Tibial nerve (tissue), 4 donors: ENCODE results near the gene LAMB4. TPM values are rescaled to one million over a fixed set of nuclear protein-coding genes. Genes with fewer than 3 reads are reported as not detected.
A peak's percentile ranks its signal among the peaks of the same experiment; 100 is the strongest.

Experiments
- DNase-seq, 2 donors: peaks; one replicate each; pipeline ENCODE4 v3.0.0-alpha.2; 2019; ENCODE audit warnings: low spot score in 2 of 2
- H3K27ac ChIP-seq, 4 donors: fragments of 200-600 bp; sonication (generic) in 3 of 4; one replicate each; pipeline ENCODE4 v1.5.1; 2017 to 2019; ENCODE audit warnings: mild to moderate bottlenecking in 1 of 4
- H3K27me3 ChIP-seq, 2 donors: fragments of 200-600 bp; sonication (generic) in 1 of 2; one replicate each; pipeline versions ENCODE4 v1.5.1 to v1.6.0; 2017 to 2019
- H3K36me3 ChIP-seq, 3 donors: fragments of 200-600 bp; sonication (generic); one replicate each; pipeline ENCODE4 v1.5.1; 2018 to 2019
- H3K4me1 ChIP-seq, 4 donors: fragments of 200-600 bp; sonication (generic) in 3 of 4; one replicate each; pipeline ENCODE4 v1.5.1; 2017 to 2019
- H3K4me3 ChIP-seq, 4 donors: fragments of 200-600 bp; sonication (generic) in 3 of 4; one replicate each; pipeline ENCODE4 v1.5.1; 2017 to 2019; ENCODE audit warnings: mild to moderate bottlenecking in 1 of 4, moderate library complexity in 1 of 4
- H3K9me3 ChIP-seq, 4 donors: fragments of 200-600 bp; sonication (generic) in 3 of 4; one replicate each; pipeline ENCODE4 v1.5.1; 2017 to 2019
- CTCF ChIP-seq, 5 experiments: fragments of 200-600 bp in 3 of 5; fragments of 450-650 bp in 2 of 5; sonication (generic) in 3 of 5; IDR thresholded peaks; one replicate each; pipeline ENCODE4 v1.5.1; 2016 to 2019; ENCODE audit warnings: antibody characterized with exemption in 5 of 5, mild to moderate bottlenecking in 3 of 5, moderate library complexity in 2 of 5
- EP300 ChIP-seq, 2 donors: sonication (generic); formaldehyde crosslinking; IDR thresholded peaks; one replicate each; pipeline ENCODE4 v1.6.1; 2017; ENCODE audit warnings: antibody characterized with exemption in 2 of 2, mild to moderate bottlenecking in 1 of 2
- POLR2A ChIP-seq, 2 donors: fragments of 450-650 bp; IDR thresholded peaks; one replicate each; pipeline ENCODE4 v1.6.1; 2017; ENCODE audit warnings: antibody characterized with exemption in 2 of 2, mild to moderate bottlenecking in 2 of 2, moderate library complexity in 2 of 2
- WGBS, 2 donors: methylation state at CpG; one replicate each; pipeline ENCODE4 v1.1.5; 2018; 5-methylcytosine and 5-hydroxymethylcytosine counted together
- total RNA-seq, 4 donors: library from RNA; depleted of rRNA; stranded (reverse); fragments of >200 nt; gene quantifications; one replicate each; pipeline ENCODE4 v1.1.0, GENCODE V29; 2016

Gene LAMB4
- total RNA-seq, 4 donors from 2014 or later = 0.22 to 1.2 (median 0.42) TPM; not detected in 1

GRCh38 chr7:108096996-108097395, 33.2 kb downstream of the LAMB4 start:
- TF ChIP-seq CTCF (IDR thresholded peaks at IDR 0.05) (no peak), POLR2A (IDR thresholded peaks at IDR 0.05) (no peak)
- DNase-seq = no peak
- WGBS, 2 donors = 67 to 73% methylated on average over 4 of the region's 4 CpGs
- Histone ChIP-seq H3K27ac (no peak overlapping the region), H3K27me3 (no peaks in the 10 kb centered on the region), H3K36me3 (no peaks in the 10 kb centered on the region), H3K9me3 (no peaks in the 10 kb centered on the region), H3K4me3 (no peak overlapping the region), H3K4me1 (peaks cover 0 to 34% (median 22%) of the 10 kb centered on the region in 4 donors)

DNA sequence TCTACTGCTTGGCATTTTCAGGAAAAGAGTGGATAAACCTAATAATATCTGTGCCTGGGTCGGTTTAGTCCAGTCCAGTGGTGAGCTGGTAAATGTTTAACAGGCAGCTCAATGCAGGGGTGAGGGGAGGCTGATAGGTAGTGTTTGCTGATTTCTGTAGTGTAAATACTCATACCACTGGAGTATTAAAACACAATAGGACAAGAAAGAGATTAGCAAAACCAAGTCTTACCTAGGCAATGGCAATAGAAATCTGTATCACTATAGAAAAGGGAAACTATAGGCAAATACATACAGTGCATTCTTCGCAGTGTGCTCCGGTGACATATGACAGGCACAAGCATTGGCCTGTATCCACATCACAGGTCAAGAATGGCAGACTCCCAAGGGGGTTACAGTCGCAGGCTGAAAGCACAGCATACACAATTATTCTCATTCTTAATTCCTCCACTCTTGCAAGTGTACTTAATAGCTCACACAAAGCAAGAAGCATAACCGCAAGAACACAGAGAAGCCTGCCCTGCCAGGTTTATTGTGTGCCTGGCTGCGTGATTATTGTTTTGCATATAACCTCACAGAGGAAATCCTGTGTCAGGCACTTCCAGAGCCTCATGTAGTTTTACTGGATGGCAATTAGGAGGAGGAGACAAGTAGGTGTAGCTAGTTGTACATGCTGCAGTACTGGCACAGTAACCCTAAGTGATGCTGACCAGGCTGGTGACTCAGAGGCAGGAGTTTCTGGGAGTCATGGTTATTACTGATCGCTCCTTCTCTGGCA, 35.0 kb downstream of the LAMB4 start:
- no peaks in the 10 kb centered on the region for H3K36me3 ChIP-seq
- TF ChIP-seq EP300 (IDR thresholded peaks at IDR 0.05) (peak in 1 of 2 donors; percentile 9), CTCF (IDR thresholded peaks at IDR 0.05) (no peak)
- peak overlapping the region in 3 of 4 donors; percentile 32 to 79 (median 59) for H3K27ac ChIP-seq
- WGBS, 2 donors = 24 to 36% methylated on average over 7 of the region's 7 CpGs
- H3K4me3 ChIP-seq = no peak overlapping the region
- peak in 1 of 2 donors; percentile 20 for DNase-seq
- H3K27me3 ChIP-seq = no peaks in the 10 kb centered on the region
- peaks cover 0 to 34% (median 22%) of the 10 kb centered on the region in 4 donors for H3K4me1 ChIP-seq
- no peaks in the 10 kb centered on the region for H3K9me3 ChIP-seq

GRCh38 chr7:108094346-108094745, 35.8 kb downstream of the LAMB4 start:
- WGBS, 2 donors = 6 to 16% methylated on average over 1 of the region's 1 CpG
- peak overlapping the region in 2 of 4 donors; percentile 59 to 79 for H3K27ac ChIP-seq
- TF ChIP-seq POLR2A (IDR thresholded peaks at IDR 0.05) (no peak), EP300 (IDR thresholded peaks at IDR 0.05) (no peak), CTCF (IDR thresholded peaks at IDR 0.05) (no peak)

DNA sequence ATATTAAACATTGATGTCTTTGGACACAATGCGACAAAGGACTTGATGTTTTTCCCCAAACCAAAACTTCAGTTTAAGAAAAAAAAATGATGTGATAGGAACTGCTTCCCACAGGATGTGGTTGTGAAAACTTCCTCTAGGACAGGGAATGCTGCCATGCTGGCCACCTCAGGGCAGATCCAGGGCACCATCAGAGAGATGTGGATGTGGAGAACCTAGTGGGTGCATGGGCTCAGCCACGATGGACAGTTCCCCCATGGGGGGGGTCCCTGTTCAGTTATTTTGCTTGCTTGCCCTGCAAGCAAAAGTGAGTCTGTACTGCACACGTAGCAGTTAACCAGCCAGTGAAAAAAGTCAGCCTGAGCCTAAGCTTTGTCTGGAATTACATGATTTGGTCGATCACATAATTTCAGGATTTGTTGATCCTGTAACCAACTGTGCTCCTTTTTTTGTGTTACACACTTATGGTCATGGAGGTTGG, 36.3 kb downstream of the LAMB4 start:
- DNase-seq = no peak
- Histone ChIP-seq H3K4me1 (peaks cover 0 to 31% (median 22%) of the 10 kb centered on the region in 4 donors), H3K27ac (peak overlapping the region in 2 of 4 donors; percentile 4 to 79), H3K36me3 (no peaks in the 10 kb centered on the region), H3K27me3 (no peaks in the 10 kb centered on the region), H3K4me3 (no peak overlapping the region), H3K9me3 (no peaks in the 10 kb centered on the region)
- WGBS, 2 donors = 34% methylated on average over 4 of the region's 4 CpGs
- TF ChIP-seq CTCF (IDR thresholded peaks at IDR 0.05) = no peak
- TF ChIP-seq POLR2A (IDR thresholded peaks at IDR 0.05) = no peak
- TF ChIP-seq EP300 (IDR thresholded peaks at IDR 0.05) = no peak

More at GRCh38 chr7:108094346-108094745, 35.8 kb downstream of the LAMB4 start:
- Histone ChIP-seq H3K27me3 (no peaks in the 10 kb centered on the region), H3K4me1 (peaks cover 0 to 32% (median 22%) of the 10 kb centered on the region in 4 donors), H3K36me3 (no peaks in the 10 kb centered on the region), H3K4me3 (no peak overlapping the region), H3K9me3 (no peaks in the 10 kb centered on the region)
- DNase-seq = no peak

DNA sequence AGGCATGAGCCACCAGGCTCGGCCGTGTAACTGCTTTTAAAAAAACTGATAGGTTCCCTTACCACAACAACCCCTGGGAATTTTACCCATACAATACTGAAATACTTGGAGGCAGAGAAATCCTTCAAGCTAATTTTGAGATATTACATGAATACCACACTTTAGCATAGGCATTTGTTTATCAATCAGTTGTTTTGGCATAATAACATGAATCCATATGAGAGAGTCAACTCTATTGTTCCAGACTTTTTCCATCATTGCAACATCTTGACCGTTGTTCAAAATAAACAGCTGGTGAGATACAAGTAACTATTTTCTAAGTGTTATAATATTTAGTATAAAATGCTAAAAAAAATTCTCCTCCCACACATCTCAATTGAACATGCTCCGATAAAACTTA, 36.8 kb downstream of the LAMB4 start:
- TF ChIP-seq EP300 (IDR thresholded peaks at IDR 0.05) (no peak), POLR2A (IDR thresholded peaks at IDR 0.05) (no peak), CTCF (IDR thresholded peaks at IDR 0.05) (no peak)
- Histone ChIP-seq H3K27ac (peak overlapping the region in 1 of 4 donors; percentile 79), H3K36me3 (no peaks in the 10 kb centered on the region), H3K27me3 (no peaks in the 10 kb centered on the region), H3K9me3 (no peaks in the 10 kb centered on the region), H3K4me3 (no peak overlapping the region), H3K4me1 (peaks cover 0 to 31% (median 22%) of the 10 kb centered on the region in 4 donors)
- DNase-seq = no peak
- WGBS, 2 donors = 58 to 60% methylated on average over 4 of the region's 4 CpGs
